Activated CD4-positive, CD25-positive, alpha-beta regulatory T cell treated with anti-CD3 and anti-CD28 coated beads, Interleukin-2, amount 50 U/mL, for 72 hours (primary cell): ENCODE results near the gene GALR2.
"Not testable (repeated sequence)": the region's sequence is repeated elsewhere in the genome, so short reads cannot be mapped to it uniquely, and the experiment has no call there.

Source experiments
- DNase-seq: peaks from one replicate; pipeline ENCODE4 v3.0.0; 2021

Gene GALR2, protein sequence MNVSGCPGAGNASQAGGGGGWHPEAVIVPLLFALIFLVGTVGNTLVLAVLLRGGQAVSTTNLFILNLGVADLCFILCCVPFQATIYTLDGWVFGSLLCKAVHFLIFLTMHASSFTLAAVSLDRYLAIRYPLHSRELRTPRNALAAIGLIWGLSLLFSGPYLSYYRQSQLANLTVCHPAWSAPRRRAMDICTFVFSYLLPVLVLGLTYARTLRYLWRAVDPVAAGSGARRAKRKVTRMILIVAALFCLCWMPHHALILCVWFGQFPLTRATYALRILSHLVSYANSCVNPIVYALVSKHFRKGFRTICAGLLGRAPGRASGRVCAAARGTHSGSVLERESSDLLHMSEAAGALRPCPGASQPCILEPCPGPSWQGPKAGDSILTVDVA

DNA sequence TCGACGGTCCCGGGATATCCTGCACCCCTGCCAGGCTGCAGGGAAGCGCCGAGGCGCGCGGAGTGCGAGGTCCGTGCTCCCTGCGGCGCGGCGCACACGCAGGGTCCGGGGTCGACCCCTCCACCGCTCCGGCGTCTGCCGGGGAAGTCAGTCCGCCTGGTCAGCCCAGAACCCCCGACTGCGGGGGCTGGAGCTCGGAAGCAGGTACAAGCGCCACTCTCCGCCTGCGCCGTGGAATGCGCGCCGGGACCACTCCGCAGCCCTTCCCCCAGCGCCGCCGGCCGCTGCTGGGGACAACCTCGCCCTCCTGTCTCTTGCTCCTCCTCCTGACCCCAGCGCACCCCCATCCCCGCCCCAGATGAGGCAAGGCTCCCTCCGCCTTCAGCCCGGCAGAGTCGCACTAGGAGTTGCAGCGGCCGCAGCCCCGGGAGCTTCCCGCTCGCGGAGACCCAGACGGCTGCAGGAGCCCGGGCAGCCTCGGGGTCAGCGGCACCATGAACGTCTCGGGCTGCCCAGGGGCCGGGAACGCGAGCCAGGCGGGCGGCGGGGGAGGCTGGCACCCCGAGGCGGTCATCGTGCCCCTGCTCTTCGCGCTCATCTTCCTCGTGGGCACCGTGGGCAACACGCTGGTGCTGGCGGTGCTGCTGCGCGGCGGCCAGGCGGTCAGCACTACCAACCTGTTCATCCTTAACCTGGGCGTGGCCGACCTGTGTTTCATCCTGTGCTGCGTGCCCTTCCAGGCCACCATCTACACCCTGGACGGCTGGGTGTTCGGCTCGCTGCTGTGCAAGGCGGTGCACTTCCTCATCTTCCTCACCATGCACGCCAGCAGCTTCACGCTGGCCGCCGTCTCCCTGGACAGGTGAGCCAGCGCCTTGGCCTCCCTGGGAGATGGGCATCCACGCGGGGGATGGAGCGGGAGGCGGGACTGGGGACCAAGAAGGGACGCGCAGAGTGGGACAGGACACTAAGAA is at the start of gene GALR2:
Gene GALR2, plus strand, starts transcription at position 392 of the 974 bp plus-strand sequence. Its CDS starts 103 bp downstream, at position 495.
- DNase-seq, result no peak

DNA sequence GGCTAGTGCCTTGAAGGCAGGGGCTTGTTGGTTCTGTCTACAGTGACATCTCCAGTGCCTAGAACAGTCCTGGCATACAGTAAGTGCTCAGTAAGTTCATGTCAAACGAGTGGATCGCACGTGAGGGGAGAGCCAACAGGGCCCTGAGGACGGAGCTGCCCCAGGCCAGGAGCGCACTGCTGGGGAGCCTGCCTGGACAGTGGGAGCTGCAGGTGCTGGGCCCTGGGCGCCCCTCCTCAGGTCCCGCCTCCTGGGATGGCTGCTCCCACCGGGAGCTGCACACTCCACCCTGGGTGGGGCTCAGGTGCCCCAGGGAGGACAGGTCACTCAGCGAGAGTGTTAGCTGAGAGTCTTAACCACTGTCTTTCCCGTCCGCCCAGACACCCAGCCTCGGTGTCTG is 49.3 kb upstream of the GALR2 start:
- DNase-seq, result no peak

DNA sequence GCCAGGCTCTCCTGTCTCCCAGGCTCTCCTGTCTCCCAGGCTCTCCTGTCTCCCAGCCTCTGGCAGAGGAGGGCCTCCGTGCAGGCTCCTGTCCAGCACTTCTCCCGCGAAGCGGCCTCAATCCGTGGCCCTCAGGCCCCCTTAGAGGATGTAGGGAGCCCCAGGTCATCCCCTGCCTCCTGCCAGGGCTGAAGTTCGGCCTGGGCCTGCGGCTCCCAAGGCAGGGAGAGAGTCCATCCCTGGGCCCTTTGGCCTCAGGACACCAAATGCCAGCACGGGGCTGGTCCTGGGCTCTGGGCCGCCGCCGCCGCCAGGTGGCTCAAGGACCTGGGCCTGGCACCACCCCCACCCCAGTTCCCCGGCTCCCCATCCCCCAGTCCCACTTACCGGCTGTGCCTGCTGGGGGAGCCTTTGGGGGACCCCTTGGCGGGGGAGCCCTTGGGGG is 47.8 kb upstream of the GALR2 start:
- DNase-seq, result no peak

DNA sequence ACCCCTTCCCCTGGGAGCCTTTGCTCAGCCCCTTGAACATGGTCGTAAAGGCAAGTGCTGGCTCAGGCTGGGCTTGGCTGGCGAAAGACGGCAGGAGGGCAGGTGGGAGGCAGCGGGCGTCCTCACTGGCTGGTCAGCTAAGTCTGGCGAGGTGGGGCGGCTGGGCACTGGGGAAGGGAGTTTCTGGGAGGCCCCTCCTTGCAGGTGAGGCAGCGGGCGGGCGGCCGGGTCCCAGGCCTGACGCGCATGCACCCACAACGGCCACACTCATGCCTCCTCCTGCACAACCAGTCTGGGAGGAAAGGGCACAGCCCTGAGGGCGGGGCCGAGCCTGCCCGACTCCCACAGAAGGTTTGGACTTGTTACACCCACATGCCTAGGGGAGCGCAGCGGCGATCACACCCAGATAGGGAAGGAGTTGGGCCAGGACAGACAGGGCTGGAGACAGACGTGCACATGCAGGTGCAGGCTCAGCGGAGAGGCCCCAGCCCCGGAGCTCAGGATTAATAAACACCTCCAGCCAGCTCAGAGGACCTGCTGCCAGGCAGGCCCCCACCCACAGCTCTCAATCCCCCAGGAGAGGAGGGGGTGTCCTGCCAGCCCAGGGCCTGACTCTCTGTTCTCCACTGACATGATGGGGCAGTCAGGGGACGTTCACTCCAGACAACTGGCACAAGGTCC is 47.3 kb upstream of the GALR2 start, which contains the start of gene EVPL:
Gene EVPL, minus strand, starts transcription at position 148 of the 681 bp plus-strand sequence. Its CDS starts 108 bp downstream, at position 40.
- DNase-seq, result no peak

DNA sequence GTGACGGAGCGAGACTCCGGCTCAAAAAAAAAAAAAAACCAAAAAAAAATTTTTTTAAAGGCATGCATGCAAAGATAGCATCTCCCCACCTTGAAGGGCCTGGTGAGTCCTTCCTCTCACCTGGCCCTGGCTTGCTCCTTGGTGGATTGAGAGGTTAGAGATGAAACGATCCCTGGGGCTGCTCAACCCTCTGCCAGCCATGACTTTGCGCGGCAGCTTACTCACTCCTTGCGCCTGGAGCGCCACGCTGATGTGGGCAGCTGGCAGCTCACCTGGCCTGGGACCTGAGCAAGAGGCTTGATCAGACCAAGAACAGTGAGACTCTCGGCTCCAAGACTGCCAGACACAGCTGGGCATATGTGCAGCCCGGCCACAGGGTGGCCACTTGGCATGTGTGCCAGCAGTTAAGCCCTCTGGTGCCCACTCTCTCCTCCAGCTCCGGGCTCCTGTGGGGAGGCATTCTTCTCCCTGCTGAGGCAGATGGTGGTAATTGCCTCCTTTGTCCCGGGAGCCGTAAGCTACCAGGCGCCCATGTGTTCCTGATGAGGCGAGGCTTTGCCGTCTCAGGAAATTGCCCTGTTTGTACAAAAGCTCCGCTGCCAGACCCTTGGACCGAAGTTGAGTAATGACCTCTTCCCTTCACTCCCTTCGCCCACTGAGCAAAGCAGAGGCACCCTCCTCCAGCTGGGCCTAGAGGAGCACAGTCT is 42.4 kb upstream of the GALR2 start:
- no peak for DNase-seq

DNA sequence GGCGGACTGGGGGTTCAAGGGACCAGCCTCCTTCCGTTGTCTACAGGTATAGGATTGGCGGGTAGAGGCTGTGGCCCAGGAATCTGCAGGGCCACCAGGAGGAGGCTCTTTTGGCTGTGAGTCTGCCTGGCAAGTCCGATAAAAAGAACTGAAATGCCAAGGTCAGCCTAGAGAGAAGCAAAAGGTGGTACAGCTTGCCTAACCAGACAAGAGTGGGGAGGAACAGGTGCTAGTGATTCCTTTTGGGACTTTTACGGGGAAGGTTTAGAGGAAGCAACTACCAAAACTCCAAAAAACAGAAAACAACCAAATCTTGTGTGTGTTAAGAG is 41.8 kb upstream of the GALR2 start:
- no peak for DNase-seq

DNA sequence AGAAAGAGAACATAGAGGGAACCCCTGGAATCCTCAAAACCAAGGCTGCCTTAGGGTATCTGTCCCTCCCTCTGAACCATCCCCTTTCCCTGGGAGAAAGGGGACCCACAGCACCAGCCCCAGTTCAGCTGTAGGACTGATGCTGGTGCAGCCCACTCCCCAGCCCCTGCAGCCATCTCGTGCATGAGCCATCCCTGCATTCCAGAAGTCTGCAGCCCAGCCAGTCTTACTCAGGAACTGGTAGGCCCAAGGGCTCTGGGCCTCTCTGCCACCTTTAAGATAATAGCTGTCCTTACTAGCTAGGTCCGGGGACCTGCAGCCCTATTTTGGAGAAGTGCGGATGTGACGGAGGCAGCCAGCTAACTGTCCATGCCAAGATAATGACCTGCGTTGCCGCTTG is 41.4 kb upstream of the GALR2 start:
- no peak for DNase-seq

DNA sequence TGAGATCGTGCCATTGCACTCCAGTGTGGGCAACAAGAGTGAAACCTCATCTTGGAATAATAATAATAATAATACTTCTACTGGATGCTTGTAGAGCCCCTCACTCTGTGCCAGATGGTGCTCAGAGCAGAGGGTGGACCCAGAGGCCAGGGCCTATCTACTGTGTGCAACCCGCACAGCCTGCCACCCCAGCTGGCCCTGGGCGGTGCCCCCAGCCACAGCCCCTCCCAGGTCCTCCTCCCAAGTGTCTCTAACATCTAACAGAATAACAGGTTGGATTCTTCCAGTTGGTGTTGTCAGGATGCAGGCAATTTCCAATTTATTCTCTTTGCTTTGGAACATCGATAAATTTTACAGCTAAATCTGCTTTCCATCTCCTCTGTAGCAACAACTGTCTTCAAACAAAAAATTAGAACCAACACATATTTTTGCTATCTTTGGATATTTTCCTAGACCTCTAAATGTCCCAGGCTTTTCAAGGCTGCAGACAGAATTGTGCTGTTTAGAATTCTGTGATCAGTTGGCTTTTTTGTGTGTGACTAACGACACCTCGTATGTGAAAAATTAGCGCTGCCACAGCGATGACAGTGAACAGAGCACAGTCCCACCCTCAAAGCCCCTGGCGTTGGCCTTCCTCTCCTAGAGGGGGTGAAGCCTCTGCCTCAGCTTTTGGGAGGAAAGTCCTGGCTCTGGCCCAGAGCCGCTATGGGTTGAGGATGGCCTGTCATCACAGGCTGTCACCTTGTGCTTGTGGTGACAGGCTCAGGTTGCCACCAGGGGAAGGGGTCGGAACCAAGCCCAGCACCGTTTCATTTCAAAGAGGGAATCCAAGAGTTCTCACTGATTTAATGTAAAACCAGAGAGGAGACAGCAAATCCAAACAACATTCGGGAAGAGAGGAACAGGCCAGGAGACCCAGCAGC is 39.9 kb upstream of the GALR2 start:
- DNase-seq, result no peak

DNA sequence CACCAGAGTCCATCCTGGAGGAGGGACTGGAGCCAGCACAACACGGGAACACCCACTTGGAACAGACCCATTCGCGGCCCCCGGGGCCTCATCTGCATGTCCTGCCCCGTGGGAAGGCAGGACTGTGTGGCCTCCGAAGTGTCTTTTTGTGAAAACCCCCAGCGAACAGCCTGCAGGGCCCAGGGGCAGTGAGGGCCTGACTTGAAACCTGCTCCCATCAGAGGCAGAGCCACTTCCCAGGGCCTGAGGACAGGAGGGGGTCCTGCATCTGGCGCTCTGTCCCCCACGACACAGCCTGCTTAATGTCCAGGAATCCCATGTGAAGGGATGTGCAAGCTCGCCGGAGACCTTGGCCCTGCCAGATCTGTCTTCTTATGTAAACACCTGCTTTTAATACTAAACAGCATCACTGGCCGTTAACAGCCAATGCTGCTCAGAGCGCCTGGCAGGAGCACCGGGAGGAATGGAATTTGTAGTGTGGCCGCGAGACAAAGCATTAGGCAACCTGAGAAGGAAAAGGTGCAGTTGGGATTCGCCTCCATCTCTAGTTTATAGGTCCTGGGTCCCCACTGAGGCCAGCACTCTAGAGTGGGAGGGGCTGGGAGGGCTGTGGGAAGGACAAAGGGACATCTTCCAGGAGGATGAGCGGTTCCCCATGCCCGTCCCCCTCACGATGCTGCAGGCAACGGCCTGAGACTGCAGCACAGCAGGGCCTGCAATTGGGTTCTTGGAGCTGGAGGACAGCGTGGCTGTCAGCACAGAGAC is 37.9 kb upstream of the GALR2 start:
- no peak for DNase-seq

DNA sequence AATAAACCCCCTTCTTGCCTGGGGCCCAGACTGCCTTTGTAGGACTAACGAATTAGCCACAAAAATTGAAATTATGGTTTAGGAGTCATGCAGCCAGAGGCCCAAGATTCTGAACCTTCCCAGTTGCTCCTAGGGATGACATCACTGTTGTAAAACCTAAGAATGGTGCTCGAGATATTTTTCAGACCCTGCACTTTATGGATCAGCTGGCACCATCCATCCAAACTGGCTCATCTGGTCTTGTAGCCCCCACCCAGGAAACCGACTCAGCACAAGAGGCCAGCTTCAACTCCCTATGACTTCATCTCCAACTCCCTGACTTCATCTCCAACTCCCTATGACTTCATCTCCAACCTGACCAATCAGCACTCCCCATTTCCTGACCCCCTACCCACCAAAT is 36.5 kb upstream of the GALR2 start:
- no peak for DNase-seq

DNA sequence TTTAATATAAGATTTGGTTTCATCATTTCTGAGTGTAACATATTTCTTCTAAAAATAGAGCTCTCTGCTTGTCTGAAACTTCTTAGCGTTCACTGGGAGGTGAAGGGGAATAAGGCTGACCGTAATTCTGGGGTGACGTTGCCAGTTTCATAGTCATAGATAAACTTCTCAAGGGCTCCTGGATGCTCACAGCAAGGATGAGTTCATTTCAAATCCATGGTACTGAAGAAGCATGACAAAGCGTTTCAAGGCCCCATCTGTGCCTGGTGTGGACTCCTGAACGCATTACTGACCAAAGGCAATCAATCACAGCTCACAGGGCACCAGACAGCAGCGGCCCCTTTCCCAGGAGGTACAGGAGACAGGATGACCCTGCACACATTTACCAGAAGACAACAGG is 35.5 kb upstream of the GALR2 start:
- DNase-seq, result no peak

DNA sequence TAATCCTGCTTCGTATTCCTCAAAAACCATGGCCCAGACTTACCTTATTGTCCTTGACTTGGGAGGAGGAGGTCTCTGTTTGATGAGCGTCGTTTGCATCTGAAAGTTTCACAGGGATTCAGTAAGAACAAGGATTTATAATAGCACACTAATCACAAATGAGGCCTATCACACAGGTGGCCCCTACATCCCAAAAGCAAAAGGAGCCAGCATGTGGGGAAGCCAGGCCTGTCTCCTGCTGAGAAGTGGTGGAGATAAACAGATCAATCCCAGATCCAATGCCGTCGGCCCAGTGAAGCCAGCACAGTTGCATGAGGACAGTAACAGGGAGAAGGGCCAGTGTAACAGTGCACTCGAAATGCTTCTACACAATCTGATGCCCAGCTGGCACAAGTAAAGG is 34.2 kb upstream of the GALR2 start:
- DNase-seq, result no peak

DNA sequence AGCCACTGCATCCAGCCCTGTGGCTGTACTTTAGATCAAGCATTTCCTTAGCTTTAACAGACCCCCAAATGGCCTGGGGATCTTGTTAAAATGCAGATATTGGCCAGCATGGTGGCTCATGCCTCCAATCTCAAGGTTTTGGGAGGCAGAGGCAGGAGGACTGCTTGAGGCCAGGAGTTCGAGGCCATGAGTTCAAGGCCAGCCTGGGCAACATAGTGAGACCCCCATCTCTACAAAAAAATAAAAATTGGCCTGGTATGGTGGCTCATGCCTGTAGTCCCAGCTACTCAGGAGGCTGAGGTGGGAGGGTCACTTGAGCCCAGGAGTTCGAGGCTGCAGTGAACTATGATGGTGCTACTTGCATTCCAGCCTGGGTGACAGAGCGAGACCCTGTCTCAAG is 31.7 kb upstream of the GALR2 start:
- not testable (repeated sequence) for DNase-seq

DNA sequence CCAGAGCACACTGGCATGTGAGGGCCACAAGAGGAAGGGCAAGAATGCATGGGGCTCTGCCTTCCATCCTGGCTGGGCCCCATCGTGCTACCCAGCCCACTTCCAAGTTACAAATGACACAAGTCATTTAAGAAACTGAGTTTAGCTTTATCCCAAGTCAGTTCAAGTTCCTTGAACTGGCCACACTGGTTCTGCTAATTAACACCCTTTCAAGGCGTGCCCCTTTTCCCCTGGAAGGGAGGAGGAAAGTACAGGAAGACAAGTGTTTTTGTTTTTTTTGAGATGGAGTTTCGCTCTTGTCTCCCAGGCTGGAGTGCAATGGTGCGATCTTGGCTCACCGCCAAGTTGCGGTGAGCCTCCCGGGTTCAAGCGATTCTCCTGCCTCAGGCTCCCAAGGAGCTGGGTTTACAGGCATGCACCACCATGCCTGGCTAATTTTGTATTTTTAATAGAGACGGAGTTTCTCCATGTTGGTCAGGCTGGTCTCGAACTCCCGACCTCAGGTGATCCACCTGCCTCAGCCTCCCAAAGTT is 30.0 kb upstream of the GALR2 start:
- not testable (repeated sequence) for DNase-seq

DNA sequence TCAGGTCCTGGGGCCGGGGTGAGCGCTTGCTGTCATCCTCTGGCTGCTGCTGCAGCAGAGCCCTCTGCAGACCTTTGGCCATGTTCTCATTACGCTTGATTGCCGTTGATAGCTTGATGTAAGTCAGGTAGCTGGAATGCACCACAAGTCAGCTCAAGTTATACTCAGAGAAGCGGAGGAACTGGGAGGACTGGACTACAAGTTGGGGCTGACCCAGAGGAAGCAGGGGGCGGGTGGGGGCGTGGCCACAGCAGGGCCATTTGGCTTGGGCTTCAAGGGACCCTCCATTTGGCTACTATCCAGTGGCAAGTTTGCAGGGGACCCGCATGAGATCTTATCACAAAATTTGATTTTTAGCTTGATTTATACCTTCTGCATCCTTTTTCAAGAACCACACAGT is 28.5 kb upstream of the GALR2 start:
- no peak for DNase-seq

DNA sequence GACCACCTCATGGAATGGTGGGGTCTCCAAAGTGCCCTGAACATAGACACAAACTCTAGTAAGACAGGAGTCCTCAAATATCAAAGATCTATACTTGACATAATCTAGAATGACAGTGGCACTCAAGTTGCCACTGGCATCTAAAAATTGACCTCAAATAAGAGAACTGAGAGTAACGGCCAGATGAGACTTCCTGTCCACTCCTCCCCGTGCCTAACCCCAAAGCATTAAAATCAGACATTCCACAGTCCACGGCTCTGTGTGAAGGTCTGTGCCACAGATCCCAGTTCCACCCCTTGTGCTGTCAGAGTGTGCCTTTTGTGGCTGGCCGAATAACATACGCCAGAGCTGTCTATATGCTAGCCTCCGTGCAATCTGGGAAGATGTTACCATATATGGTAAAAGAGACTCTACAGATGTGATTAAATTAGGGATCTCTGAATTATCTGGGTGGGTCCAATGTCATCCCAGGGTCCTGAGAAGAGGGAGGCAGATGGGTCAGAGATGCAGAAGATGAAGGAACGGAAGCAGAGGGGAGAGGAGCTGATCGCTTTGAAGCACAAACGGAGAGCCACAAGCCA is 26.5 kb upstream of the GALR2 start:
- no peak for DNase-seq

DNA sequence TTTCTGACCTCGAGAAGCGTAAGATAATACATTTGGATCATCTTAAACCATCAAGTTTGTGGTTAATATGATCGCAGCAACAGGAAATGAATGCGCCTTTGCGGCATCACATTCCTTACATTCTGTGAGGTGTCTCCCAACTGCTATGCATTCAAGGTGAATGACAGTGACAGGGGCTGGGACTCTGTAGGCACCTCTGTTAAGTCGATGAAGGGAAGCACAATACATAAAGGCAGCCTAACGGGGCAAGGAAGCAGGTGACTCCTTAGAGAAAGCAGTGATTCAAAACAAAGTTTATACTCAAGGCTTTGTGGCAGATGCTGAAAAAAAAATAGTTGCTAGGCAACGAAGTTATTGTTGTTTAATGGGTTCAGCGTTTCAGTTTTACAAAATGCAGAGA is 25.9 kb upstream of the GALR2 start:
- no peak for DNase-seq

DNA sequence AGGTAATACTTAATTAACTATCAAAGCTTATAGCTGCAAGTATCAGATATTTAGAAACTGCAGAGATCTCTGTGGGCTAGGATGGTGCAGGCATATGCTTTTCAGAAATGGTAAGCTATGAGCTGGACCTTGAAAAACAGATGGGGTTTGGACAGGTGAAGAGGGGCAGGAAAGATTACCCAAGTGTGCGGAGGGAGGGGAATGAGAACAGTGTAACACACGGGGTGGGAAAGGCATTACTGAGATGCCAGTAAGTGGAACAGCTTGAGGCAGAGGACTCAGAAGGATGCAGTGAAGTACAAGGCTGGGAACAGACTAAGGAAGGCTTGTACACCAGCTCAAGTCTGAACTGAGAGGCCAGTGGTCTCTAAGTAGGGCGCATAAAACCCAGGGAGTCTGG is 25.3 kb upstream of the GALR2 start:
- no peak for DNase-seq

DNA sequence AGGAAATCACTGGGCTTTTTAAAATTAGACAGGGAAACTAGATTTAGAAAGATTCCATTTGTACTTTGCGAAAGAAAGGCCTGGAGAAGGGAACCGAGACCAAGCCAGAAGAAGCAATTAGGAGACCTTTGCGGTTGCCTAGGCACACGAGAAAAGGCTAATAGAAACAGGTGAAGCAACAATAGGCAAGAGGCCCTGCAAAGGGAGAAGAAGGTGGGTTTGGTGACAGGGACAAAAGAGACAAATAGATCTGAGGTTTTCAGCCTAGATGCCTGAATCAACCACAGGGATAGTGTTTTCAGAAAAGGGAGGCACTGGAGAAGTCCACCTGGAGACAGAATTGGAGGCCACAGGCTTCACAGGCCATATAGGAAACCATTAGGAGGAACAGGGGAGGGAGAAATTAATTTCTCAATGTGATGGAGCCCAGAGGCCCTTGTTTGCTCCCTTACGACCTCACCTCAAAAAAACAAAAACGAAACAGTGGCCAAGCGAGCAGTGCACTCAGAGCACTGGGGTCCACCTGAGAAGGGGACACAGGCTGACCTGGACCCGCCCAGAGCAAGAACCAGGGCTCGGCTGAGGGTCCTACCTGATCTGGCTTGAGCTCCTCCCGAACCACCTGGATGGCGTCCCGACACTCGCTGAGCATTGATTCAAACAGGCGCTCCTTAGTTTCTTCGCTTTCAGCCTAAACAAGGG is 24.6 kb upstream of the GALR2 start:
- no peak for DNase-seq
